GM19043 (cell line): ENCODE results near the gene FBXO31.

Experiments
- ATAC-seq: cut with Tn5 transposase; IDR thresholded peaks from one replicate; pipeline ENCODE4 v1.9.1; 2021; ENCODE audit warnings: low read depth; ENCODE audit not compliant: unreplicated experiment

The FBXO31 gene

GRCh38 chr16:87383505-87384161 is at the start of gene FBXO31:
TSS of gene FBXO31 (minus strand) at chr16:87383776. CDS start at chr16:87383744, 32 bp downstream.
- peak; percentile 33 for ATAC-seq

- no peak for ATAC-seq
Measured at GRCh38 chr16:87432330-87432915, 48.8 kb upstream of the FBXO31 start.

- no peak for ATAC-seq
Measured at GRCh38 chr16:87431926-87432325, 48.4 kb upstream of the FBXO31 start.

GRCh38 chr16:87426423-87427215 is 43.0 kb upstream of the FBXO31 start:
- ATAC-seq = no peak

GRCh38 chr16:87425941-87426340 is 42.4 kb upstream of the FBXO31 start:
- ATAC-seq = no peak

GRCh38 chr16:87424266-87424665 is 40.7 kb upstream of the FBXO31 start:
- no peak for ATAC-seq

GRCh38 chr16:87423429-87423828 is 39.9 kb upstream of the FBXO31 start:
- no peak for ATAC-seq

- ATAC-seq = no peak
Measured at GRCh38 chr16:87422106-87422505, 38.5 kb upstream of the FBXO31 start.

GRCh38 chr16:87421003-87421912 is 37.7 kb upstream of the FBXO31 start:
- ATAC-seq = no peak

- ATAC-seq = no peak
Measured at GRCh38 chr16:87420026-87421002, 36.7 kb upstream of the FBXO31 start.

GRCh38 chr16:87418644-87419043 is 35.1 kb upstream of the FBXO31 start:
- ATAC-seq = no peak

GRCh38 chr16:87418216-87418615 is 34.6 kb upstream of the FBXO31 start:
- ATAC-seq = no peak

GRCh38 chr16:87417528-87417910 is 33.9 kb upstream of the FBXO31 start:
- ATAC-seq = no peak

- ATAC-seq = no peak
Measured at GRCh38 chr16:87416826-87417527, 33.4 kb upstream of the FBXO31 start.

- ATAC-seq = no peak
Measured at GRCh38 chr16:87415441-87415840, 31.9 kb upstream of the FBXO31 start.

- no peak for ATAC-seq
Measured at GRCh38 chr16:87414251-87414680, 30.7 kb upstream of the FBXO31 start.

- no peak for ATAC-seq
Measured at GRCh38 chr16:87412996-87413421, 29.4 kb upstream of the FBXO31 start.

- no peak for ATAC-seq
Measured at GRCh38 chr16:87412371-87412995, 28.9 kb upstream of the FBXO31 start.
